Measurements from ENCODE around the gene PDCL2.

DNA sequence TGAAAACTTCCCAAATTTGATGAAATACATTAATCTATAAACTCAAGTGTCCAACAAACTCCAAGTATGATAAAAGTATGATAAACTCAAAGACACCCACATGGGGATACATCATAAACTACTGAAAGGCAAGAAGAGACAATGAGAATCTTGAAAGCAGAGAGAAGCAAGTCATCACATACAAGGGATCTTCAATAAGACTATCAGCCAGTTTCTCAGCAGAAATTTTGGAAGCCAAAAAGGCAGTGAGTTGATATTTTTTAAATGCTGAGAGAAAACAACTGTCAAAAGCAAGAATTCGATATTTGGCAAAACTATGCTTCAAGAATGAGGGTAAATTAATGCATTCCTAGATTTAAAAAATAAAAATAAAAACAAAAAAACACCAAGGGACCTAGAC, 16.5 kb downstream of the PDCL2 start:
- no peak for TF ChIP-seq EGR1 (IDR thresholded peaks at IDR 0.05; ENCODE audit: borderline replicate concordance in 1 of 2, low read depth in 2 of 2, low read length in 2 of 2)
- TF ChIP-seq, protein P1, sequence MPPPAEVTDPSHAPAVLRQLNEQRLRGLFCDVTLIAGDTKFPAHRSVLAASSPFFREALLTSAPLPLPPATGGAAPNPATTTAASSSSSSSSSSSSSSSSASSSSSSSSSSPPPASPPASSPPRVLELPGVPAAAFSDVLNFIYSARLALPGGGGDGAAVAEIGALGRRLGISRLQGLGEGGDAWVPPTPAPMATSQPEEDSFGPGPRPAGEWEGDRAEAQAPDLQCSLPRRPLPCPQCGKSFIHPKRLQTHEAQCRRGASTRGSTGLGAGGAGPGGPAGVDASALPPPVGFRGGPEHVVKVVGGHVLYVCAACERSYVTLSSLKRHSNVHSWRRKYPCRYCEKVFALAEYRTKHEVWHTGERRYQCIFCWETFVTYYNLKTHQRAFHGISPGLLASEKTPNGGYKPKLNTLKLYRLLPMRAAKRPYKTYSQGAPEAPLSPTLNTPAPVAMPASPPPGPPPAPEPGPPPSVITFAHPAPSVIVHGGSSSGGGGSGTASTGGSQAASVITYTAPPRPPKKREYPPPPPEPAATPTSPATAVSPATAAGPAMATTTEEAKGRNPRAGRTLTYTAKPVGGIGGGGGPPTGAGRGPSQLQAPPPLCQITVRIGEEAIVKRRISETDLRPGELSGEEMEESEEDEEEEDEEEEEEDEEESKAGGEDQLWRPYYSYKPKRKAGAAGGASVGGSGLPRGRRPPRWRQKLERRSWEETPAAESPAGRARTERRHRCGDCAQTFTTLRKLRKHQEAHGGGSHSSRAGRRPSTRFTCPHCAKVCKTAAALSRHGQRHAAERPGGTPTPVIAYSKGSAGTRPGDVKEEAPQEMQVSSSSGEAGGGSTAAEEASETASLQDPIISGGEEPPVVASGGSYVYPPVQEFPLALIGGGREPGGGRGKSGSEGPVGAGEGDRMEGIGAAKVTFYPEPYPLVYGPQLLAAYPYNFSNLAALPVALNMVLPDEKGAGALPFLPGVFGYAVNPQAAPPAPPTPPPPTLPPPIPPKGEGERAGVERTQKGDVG (CRISPR knock-in tag; IDR thresholded peaks at IDR 0.05): no peak
- no peak for TF ChIP-seq ZZZ3 (IDR thresholded peaks at IDR 0.05; ENCODE audit: control insufficient read depth, insufficient read length, low read depth)
- TF ChIP-seq, protein P2, sequence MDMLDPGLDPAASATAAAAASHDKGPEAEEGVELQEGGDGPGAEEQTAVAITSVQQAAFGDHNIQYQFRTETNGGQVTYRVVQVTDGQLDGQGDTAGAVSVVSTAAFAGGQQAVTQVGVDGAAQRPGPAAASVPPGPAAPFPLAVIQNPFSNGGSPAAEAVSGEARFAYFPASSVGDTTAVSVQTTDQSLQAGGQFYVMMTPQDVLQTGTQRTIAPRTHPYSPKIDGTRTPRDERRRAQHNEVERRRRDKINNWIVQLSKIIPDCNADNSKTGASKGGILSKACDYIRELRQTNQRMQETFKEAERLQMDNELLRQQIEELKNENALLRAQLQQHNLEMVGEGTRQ (IDR thresholded peaks at IDR 0.05; ENCODE audit: borderline replicate concordance, low read depth, low read length): no peak
- no peak for TF ChIP-seq SMC3 (IDR thresholded peaks at IDR 0.05; ENCODE audit: borderline replicate concordance, low read length)
- no peak for TF ChIP-seq POLR2A (IDR thresholded peaks at IDR 0.05; ENCODE audit: low read depth, low read length)
- TF ChIP-seq, protein P3, sequence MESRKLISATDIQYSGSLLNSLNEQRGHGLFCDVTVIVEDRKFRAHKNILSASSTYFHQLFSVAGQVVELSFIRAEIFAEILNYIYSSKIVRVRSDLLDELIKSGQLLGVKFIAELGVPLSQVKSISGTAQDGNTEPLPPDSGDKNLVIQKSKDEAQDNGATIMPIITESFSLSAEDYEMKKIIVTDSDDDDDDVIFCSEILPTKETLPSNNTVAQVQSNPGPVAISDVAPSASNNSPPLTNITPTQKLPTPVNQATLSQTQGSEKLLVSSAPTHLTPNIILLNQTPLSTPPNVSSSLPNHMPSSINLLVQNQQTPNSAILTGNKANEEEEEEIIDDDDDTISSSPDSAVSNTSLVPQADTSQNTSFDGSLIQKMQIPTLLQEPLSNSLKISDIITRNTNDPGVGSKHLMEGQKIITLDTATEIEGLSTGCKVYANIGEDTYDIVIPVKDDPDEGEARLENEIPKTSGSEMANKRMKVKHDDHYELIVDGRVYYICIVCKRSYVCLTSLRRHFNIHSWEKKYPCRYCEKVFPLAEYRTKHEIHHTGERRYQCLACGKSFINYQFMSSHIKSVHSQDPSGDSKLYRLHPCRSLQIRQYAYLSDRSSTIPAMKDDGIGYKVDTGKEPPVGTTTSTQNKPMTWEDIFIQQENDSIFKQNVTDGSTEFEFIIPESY (IDR thresholded peaks at IDR 0.05): no peak
- TF ChIP-seq, protein P4, sequence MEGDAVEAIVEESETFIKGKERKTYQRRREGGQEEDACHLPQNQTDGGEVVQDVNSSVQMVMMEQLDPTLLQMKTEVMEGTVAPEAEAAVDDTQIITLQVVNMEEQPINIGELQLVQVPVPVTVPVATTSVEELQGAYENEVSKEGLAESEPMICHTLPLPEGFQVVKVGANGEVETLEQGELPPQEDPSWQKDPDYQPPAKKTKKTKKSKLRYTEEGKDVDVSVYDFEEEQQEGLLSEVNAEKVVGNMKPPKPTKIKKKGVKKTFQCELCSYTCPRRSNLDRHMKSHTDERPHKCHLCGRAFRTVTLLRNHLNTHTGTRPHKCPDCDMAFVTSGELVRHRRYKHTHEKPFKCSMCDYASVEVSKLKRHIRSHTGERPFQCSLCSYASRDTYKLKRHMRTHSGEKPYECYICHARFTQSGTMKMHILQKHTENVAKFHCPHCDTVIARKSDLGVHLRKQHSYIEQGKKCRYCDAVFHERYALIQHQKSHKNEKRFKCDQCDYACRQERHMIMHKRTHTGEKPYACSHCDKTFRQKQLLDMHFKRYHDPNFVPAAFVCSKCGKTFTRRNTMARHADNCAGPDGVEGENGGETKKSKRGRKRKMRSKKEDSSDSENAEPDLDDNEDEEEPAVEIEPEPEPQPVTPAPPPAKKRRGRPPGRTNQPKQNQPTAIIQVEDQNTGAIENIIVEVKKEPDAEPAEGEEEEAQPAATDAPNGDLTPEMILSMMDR (IDR thresholded peaks at IDR 0.05 in 2 of 3, conservative IDR thresholded peaks at IDR 0.05 in 1 of 3; ENCODE audit: control insufficient read depth in 2 of 3, extremely low read depth in 1 of 3, insufficient read depth in 1 of 3, low read depth in 3 of 3, low read length in 3 of 3): no peak
- no peak for TF ChIP-seq MXI1 (IDR thresholded peaks at IDR 0.05; ENCODE audit: low read depth, low read length)
